ENCODE results near the gene KIF5B. TPM values are rescaled to one million over a fixed set of nuclear protein-coding genes. Genes with fewer than 3 reads are reported as not detected.

Gene KIF5B
- total and polyA plus RNA-seq, 2 of the 8 experiments (the other 6 are each of a cell fraction or from before 2014, with no cell fraction given) = 9.8 to 68.4 TPM

- ChIA-PET POLR2A (ENCODE audit: partially characterized antibody) (interaction anchor here (0.7 kb wide), 2 partner anchors 19 to 39 kb away, joined by 3 read pairs; no protein-coding TSS in a partner anchor), CTCF (ENCODE audit: partially characterized antibody) (interaction anchor here (1.0 to 1.5 kb wide), 3 partner anchors 10 to 195 kb away, joined by 3 read pairs; no protein-coding TSS in a partner anchor)
- Histone ChIP-seq H4K8ac (ENCODE audit: extremely low read depth, insufficient read depth, low read length) (no peak overlapping the region), H3K79me2 (ENCODE audit: control insufficient read depth in 1 of 2, insufficient read depth in 2 of 2, low read length in 2 of 2) (no peaks in the 10 kb centered on the region), H2BK12ac (ENCODE audit: low read depth, low read length) (no peak overlapping the region), H3K79me1 (ENCODE audit: low read depth, low read length) (no peaks in the 10 kb centered on the region), H3K18ac (ENCODE audit: extremely low read depth, low read length) (no peak overlapping the region), H3K4me3 (ENCODE audit: extremely low read depth in 1 of 4, insufficient read depth in 2 of 4, low read depth in 3 of 4, low read length in 4 of 4) (no peak overlapping the region), H3K36me3 (ENCODE audit: control insufficient read depth in 2 of 4, insufficient read depth in 4 of 4, low read length in 3 of 4) (peaks cover 16 to 95% (median 63%) of the 10 kb centered on the region in 4 experiments), H2AFZ (ENCODE audit: low read length) (no peak overlapping the region), H3K4ac (replicated peaks; ENCODE audit: insufficient read length, low read depth, low read length) (no peak overlapping the region), H2BK15ac (ENCODE audit: low read length) (no peak overlapping the region), H3K23me2 (ENCODE audit: low read depth, low read length) (no peaks in the 10 kb centered on the region), H3K9me3 (ENCODE audit: insufficient read depth in 2 of 2, low read depth in 1 of 2, low read length in 1 of 2) (no peaks in the 10 kb centered on the region), H3K4me1 (replicated peaks in 1 of 4; ENCODE audit: control insufficient read depth in 3 of 4, insufficient read depth in 4 of 4, low read length in 3 of 4) (no peaks in the 10 kb centered on the region), H3K23ac (ENCODE audit: insufficient read length) (no peak overlapping the region), H3K4me2 (ENCODE audit: insufficient read depth in 1 of 2, low read depth in 2 of 2, low read length in 2 of 2) (no peak overlapping the region), H3K27me3 (replicated peaks in 1 of 4; ENCODE audit: control insufficient read depth in 3 of 4, extremely low read depth in 1 of 4, insufficient read depth in 3 of 4, low read length in 3 of 4) (no peaks in the 10 kb centered on the region), H3K14ac (ENCODE audit: insufficient read length) (no peak overlapping the region), H3K9ac (replicated peaks in 1 of 4; ENCODE audit: extremely low read depth in 1 of 4, low read depth in 3 of 4, low read length in 3 of 4) (no peak overlapping the region), H4K5ac (ENCODE audit: insufficient read length, low read depth, low read length) (no peak overlapping the region), H2BK20ac (ENCODE audit: low read length) (no peak overlapping the region), H3K56ac (replicated peaks; ENCODE audit: insufficient read length, low read depth, low read length) (no peak overlapping the region), H3K27ac (ENCODE audit: low read depth, low read length) (no peak overlapping the region), H4K91ac (replicated peaks; ENCODE audit: insufficient read length, low read length) (no peak overlapping the region), H2AK5ac (ENCODE audit: low read depth, low read length) (no peak overlapping the region), H2BK120ac (replicated peaks; ENCODE audit: low read depth, low read length) (no peak overlapping the region), H2BK5ac (ENCODE audit: low read depth, low read length) (no peak overlapping the region), H4K20me1 (replicated peaks in 1 of 2; ENCODE audit: control insufficient read depth in 1 of 2, insufficient read depth in 2 of 2, low read length in 2 of 2) (peaks cover 0 to 3% of the 10 kb centered on the region in 2 experiments)
- TF ChIP-seq CHD2 (IDR thresholded peaks at IDR 0.05; ENCODE audit: low read length) (no peak), RFX5 (IDR thresholded peaks at IDR 0.05; ENCODE audit: borderline replicate concordance, low read depth, low read length) (no peak), GTF2F1 (IDR thresholded peaks at IDR 0.05; ENCODE audit: borderline replicate concordance, low read depth, low read length) (no peak), TBP (IDR thresholded peaks at IDR 0.05; ENCODE audit: low read depth, low read length) (no peak), SUZ12 (IDR thresholded peaks at IDR 0.05; ENCODE audit: low read length) (no peak)
- DNase-seq (ENCODE audit: low read depth in 1 of 2, low spot score in 2 of 2) (no peak), FAIRE-seq (no peak)
- 89% methylated on average over 5 of the region's 5 CpGs; no CpG with 5 or more reads in 1 of the 2 experiments for WGBS, 2 experiments (ENCODE audit: extremely low coverage in 1 of 2, insufficient coverage in 1 of 2, insufficient read length in 1 of 2, insufficient replicate concordance in 2 of 2, low coverage in 1 of 2, low lambda C conversion rate in 2 of 2, missing lambda C conversion rate in 1 of 2)
These were observed 40.8 kb downstream of the KIF5B start for GRCh38 chr10:32015386-32015785.
